Parathyroid adenoma (tissue), 2 donors: ENCODE measurements around the gene INCENP.

Source experiments
- H2AFZ ChIP-seq: fragments of 300-600 bp; sonication (generic); one replicate; pipeline ENCODE4 v1.7.0; 2017; ENCODE audit warnings: antibody characterized with exemption, mild to moderate bottlenecking
- H3K27ac ChIP-seq: fragments of 300-600 bp; sonication (generic); one replicate; pipeline ENCODE4 v1.7.0; 2017
- H3K27me3 ChIP-seq: fragments of 300-600 bp; sonication (generic); one replicate; pipeline ENCODE4 v1.7.0; 2017; ENCODE audit warnings: low read length; ENCODE audit not compliant: control insufficient read depth, insufficient read depth
- H3K36me3 ChIP-seq: fragments of 300-600 bp; sonication (generic); one replicate; pipeline ENCODE4 v1.7.0; 2017; ENCODE audit warnings: low read length; ENCODE audit not compliant: control insufficient read depth, insufficient read depth
- H3K4me1 ChIP-seq: fragments of 300-600 bp; sonication (generic); one replicate; pipeline ENCODE4 v1.7.0; 2017; ENCODE audit warnings: control low read depth
- H3K4me2 ChIP-seq: fragments of 300-600 bp; sonication (generic); one replicate; pipeline ENCODE4 v1.7.0; 2017; ENCODE audit warnings: low read length
- H3K4me3 ChIP-seq: fragments of 300-600 bp; sonication (generic); one replicate; pipeline ENCODE4 v1.7.0; 2017; ENCODE audit warnings: low read depth, low read length
- H3K79me2 ChIP-seq: fragments of 300-600 bp; sonication (generic); one replicate; pipeline ENCODE4 v1.7.0; 2017; ENCODE audit warnings: control low read depth
- H3K9ac ChIP-seq: fragments of 300-600 bp; sonication (generic); one replicate; pipeline ENCODE4 v1.7.0; 2017; ENCODE audit warnings: mild to moderate bottlenecking
- H3K9me3 ChIP-seq: fragments of 300-600 bp; sonication (generic); one replicate; pipeline ENCODE4 v1.7.0; 2017; ENCODE audit warnings: low read length; ENCODE audit not compliant: control insufficient read depth
- TF ChIP-seq, protein P1 (sequence below): fragments of 300-600 bp; sonication (generic); IDR thresholded peaks from one replicate; pipeline ENCODE4 v1.7.0; 2017; ENCODE audit warnings: antibody characterized with exemption, mild to moderate bottlenecking
- donor health status: primary hyperparathyroidism.

The INCENP gene

GRCh38 chr11:62139526-62140303 is 15.9 kb downstream of the INCENP start:
- Histone ChIP-seq H3K9me3 (no peaks in the 10 kb centered on the region), H3K4me2 (no peak overlapping the region), H3K4me3 (no peak overlapping the region), H3K36me3 (no peaks in the 10 kb centered on the region), H3K9ac (no peak overlapping the region), H3K27me3 (no peaks in the 10 kb centered on the region), H3K27ac (no peak overlapping the region), H3K79me2 (no peaks in the 10 kb centered on the region), H2AFZ (no peak overlapping the region), H3K4me1 (no peaks in the 10 kb centered on the region)
- TF ChIP-seq, protein P1, sequence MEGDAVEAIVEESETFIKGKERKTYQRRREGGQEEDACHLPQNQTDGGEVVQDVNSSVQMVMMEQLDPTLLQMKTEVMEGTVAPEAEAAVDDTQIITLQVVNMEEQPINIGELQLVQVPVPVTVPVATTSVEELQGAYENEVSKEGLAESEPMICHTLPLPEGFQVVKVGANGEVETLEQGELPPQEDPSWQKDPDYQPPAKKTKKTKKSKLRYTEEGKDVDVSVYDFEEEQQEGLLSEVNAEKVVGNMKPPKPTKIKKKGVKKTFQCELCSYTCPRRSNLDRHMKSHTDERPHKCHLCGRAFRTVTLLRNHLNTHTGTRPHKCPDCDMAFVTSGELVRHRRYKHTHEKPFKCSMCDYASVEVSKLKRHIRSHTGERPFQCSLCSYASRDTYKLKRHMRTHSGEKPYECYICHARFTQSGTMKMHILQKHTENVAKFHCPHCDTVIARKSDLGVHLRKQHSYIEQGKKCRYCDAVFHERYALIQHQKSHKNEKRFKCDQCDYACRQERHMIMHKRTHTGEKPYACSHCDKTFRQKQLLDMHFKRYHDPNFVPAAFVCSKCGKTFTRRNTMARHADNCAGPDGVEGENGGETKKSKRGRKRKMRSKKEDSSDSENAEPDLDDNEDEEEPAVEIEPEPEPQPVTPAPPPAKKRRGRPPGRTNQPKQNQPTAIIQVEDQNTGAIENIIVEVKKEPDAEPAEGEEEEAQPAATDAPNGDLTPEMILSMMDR = no peak

DNA sequence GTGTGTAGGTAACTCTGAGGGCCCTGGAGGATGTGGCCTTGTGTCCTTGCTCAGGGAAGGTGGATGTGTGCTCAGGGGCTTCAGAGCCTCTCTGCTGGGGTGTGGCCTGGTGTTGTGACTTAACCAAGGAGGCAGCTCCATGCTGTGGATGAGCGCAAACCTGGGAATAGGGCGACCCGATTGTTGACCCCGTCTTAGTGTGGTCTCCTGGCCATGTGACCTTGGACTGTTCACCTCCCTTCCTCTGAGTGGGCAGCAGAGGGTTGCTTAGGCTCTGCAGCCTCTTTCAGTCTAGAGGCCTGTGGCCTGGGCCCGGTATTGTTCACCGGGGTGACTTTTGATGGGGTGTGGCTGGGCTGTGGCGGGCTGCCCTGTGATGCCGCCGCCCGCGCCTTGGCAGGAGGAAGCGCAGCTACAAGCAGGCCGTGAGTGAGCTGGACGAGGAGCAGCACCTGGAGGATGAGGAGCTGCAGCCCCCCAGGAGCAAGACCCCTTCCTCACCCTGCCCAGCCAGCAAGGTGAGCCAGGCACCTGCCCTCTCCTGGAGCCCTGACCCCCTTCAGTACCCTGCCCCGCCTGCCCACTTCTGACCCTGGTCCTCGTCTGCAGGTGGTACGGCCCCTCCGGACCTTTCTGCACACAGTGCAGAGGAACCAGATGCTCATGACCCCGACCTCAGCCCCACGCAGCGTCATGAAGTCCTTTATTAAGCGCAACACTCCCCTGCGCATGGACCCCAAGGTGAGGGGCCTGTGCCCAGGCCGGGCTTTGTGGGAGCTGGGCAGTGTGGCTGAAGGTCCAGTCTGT is 16.7 kb downstream of the INCENP start:
- H3K27ac ChIP-seq = no peak overlapping the region
- H3K79me2 ChIP-seq = no peaks in the 10 kb centered on the region
- H3K4me2 ChIP-seq = no peak overlapping the region
- H3K9ac ChIP-seq = no peak overlapping the region
- no peaks in the 10 kb centered on the region for H3K4me1 ChIP-seq
- no peak overlapping the region for H3K4me3 ChIP-seq
- TF ChIP-seq, protein P1 = no peak
- no peaks in the 10 kb centered on the region for H3K27me3 ChIP-seq
- no peak overlapping the region for H2AFZ ChIP-seq
- no peaks in the 10 kb centered on the region for H3K9me3 ChIP-seq
- H3K36me3 ChIP-seq = no peaks in the 10 kb centered on the region

DNA sequence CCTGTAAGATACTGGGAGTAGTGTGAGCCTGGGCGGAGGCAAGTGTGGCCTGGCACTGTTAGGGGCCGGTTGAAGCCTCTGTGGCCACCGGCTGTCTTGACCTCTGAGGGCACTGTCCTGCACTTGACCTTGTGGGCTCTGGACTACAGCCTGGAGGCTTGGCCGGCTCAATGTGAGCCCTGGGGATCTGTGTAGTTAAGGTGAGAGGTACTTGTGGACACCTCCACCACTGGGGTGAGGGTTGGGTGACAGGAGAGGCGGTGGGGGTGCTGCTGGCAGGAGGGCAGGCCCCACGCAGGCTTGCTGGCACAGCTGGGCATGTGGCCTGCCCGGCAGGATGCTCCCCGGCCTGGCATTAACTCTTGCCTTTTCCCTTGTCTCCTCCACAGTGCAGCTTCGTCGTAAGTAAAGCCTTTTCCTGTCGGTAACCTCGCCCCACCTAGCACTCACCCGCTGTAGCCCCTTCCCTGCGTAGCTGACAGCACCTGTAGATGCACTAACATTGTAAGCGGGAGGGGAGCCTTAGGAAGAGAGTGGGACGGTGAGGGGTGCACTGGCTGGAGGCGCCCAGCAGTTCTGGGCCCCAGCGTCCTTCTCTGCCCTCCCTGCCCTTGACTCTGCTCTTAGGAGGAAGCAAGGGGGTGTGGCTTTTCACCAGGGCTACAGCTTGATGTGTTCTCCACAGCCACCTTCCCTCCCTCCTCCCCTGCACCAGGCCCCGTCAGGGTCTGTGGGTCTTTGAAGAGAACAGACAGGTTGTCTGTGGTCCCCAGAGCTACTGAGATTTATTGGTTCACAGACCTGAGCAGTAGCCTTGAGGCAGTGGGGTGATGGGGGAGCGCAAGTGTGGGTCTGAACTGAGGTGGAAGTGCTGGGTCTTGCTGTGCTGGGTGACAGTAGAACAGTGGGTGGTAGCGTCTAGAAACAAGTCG is 17.6 kb downstream of the INCENP start:
- Histone ChIP-seq H3K9me3 (no peaks in the 10 kb centered on the region), H3K27ac (no peak overlapping the region), H3K4me2 (no peak overlapping the region), H3K79me2 (no peaks in the 10 kb centered on the region), H3K36me3 (no peaks in the 10 kb centered on the region), H3K9ac (no peak overlapping the region), H3K4me1 (no peaks in the 10 kb centered on the region), H3K27me3 (no peaks in the 10 kb centered on the region), H3K4me3 (no peak overlapping the region), H2AFZ (no peak overlapping the region)
- TF ChIP-seq, protein P1 = no peak

GRCh38 chr11:62142043-62142375 is 18.2 kb downstream of the INCENP start:
- H3K36me3 ChIP-seq = no peaks in the 10 kb centered on the region
- H3K27ac ChIP-seq = no peak overlapping the region
- no peaks in the 10 kb centered on the region for H3K4me1 ChIP-seq
- H3K9me3 ChIP-seq = no peaks in the 10 kb centered on the region
- H3K4me3 ChIP-seq = no peak overlapping the region
- no peak overlapping the region for H3K9ac ChIP-seq
- no peak overlapping the region for H2AFZ ChIP-seq
- no peaks in the 10 kb centered on the region for H3K27me3 ChIP-seq
- H3K79me2 ChIP-seq = no peaks in the 10 kb centered on the region
- H3K4me2 ChIP-seq = no peak overlapping the region
- TF ChIP-seq, protein P1 = no peak
